ENCODE data around the gene MATN3. TPM values are rescaled to one million over a fixed set of nuclear protein-coding genes. Genes with fewer than 3 reads are reported as not detected.

Gene MATN3
- total and polyA plus RNA-seq, 2 of the 13 experiments (the other 11 are each of a cell fraction or from before 2014, with no cell fraction given): 36.1 to 208 TPM

- TF ChIP-seq, protein P1, sequence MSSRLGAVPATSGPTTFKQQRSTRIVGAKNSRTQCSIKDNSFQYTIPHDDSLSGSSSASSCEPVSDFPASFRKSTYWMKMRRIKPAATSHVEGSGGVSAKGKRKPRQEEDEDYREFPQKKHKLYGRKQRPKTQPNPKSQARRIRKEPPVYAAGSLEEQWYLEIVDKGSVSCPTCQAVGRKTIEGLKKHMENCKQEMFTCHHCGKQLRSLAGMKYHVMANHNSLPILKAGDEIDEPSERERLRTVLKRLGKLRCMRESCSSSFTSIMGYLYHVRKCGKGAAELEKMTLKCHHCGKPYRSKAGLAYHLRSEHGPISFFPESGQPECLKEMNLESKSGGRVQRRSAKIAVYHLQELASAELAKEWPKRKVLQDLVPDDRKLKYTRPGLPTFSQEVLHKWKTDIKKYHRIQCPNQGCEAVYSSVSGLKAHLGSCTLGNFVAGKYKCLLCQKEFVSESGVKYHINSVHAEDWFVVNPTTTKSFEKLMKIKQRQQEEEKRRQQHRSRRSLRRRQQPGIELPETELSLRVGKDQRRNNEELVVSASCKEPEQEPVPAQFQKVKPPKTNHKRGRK (CRISPR knock-in tag; IDR thresholded peaks at IDR 0.05): no peak
- TF ChIP-seq, protein P2, sequence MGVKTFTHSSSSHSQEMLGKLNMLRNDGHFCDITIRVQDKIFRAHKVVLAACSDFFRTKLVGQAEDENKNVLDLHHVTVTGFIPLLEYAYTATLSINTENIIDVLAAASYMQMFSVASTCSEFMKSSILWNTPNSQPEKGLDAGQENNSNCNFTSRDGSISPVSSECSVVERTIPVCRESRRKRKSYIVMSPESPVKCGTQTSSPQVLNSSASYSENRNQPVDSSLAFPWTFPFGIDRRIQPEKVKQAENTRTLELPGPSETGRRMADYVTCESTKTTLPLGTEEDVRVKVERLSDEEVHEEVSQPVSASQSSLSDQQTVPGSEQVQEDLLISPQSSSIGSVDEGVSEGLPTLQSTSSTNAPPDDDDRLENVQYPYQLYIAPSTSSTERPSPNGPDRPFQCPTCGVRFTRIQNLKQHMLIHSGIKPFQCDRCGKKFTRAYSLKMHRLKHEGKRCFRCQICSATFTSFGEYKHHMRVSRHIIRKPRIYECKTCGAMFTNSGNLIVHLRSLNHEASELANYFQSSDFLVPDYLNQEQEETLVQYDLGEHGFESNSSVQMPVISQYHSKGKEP (CRISPR knock-in tag; IDR thresholded peaks at IDR 0.05): no peak
- TF ChIP-seq, protein P3, sequence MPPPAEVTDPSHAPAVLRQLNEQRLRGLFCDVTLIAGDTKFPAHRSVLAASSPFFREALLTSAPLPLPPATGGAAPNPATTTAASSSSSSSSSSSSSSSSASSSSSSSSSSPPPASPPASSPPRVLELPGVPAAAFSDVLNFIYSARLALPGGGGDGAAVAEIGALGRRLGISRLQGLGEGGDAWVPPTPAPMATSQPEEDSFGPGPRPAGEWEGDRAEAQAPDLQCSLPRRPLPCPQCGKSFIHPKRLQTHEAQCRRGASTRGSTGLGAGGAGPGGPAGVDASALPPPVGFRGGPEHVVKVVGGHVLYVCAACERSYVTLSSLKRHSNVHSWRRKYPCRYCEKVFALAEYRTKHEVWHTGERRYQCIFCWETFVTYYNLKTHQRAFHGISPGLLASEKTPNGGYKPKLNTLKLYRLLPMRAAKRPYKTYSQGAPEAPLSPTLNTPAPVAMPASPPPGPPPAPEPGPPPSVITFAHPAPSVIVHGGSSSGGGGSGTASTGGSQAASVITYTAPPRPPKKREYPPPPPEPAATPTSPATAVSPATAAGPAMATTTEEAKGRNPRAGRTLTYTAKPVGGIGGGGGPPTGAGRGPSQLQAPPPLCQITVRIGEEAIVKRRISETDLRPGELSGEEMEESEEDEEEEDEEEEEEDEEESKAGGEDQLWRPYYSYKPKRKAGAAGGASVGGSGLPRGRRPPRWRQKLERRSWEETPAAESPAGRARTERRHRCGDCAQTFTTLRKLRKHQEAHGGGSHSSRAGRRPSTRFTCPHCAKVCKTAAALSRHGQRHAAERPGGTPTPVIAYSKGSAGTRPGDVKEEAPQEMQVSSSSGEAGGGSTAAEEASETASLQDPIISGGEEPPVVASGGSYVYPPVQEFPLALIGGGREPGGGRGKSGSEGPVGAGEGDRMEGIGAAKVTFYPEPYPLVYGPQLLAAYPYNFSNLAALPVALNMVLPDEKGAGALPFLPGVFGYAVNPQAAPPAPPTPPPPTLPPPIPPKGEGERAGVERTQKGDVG (CRISPR knock-in tag; IDR thresholded peaks at IDR 0.05; ENCODE audit: borderline replicate concordance): peak; percentile 97
- TF ChIP-seq KDM4B (CRISPR knock-in tag; IDR thresholded peaks at IDR 0.05) (peak; percentile 75; the same call in 1 of the 2 replicates), EP300 (IDR thresholded peaks at IDR 0.05; ENCODE audit: low read depth in 2 of 2, low read length in 2 of 2) (peak; percentile 31 to 38; a peak in 1 of 4 replicates), EP300 (CRISPR knock-in tag; IDR thresholded peaks at IDR 0.05; ENCODE audit: borderline replicate concordance) (peak; percentile 67; the same call in 1 of the 2 replicates), ZSCAN9 (CRISPR knock-in tag; IDR thresholded peaks at IDR 0.05; ENCODE audit: borderline replicate concordance) (peak; percentile 87; the same call in 1 of the 2 replicates), ONECUT2 (CRISPR knock-in tag; IDR thresholded peaks at IDR 0.05) (peak; percentile 58; the same call in 1 of the 2 replicates), GZF1 (CRISPR knock-in tag; IDR thresholded peaks at IDR 0.05) (no peak), JDP2 (CRISPR knock-in tag; IDR thresholded peaks at IDR 0.05; ENCODE audit: borderline replicate concordance) (no peak), PCBP2 (optimal IDR thresholded peaks at IDR 0.05; ENCODE audit: low read depth, low read length, poor library complexity, severe bottlenecking) (no peak), CHD4 (IDR thresholded peaks at IDR 0.05; ENCODE audit: borderline replicate concordance, low read length) (peak; percentile 93; the same call in 1 of the 2 replicates), MAF1 (CRISPR knock-in tag; IDR thresholded peaks at IDR 0.05; ENCODE audit: borderline replicate concordance) (no peak), ZMAT3 (CRISPR knock-in tag; conservative IDR thresholded peaks at IDR 0.05) (peak; percentile 95), SIX4 (CRISPR knock-in tag; IDR thresholded peaks at IDR 0.05) (peak; percentile 69), HNRNPK (IDR thresholded peaks at IDR 0.05; ENCODE audit: low read depth, low read length, poor library complexity, severe bottlenecking) (no peak), NONO (IDR thresholded peaks at IDR 0.05) (no peak), NONO (CRISPR knock-in tag; conservative IDR thresholded peaks at IDR 0.05) (peak; percentile 95; the same call in 1 of the 2 replicates), ZBTB7B (CRISPR knock-in tag; IDR thresholded peaks at IDR 0.05) (peak; percentile 51), FOXC1 (CRISPR knock-in tag; IDR thresholded peaks at IDR 0.05; ENCODE audit: borderline replicate concordance) (peak; percentile 97; the same call in 1 of the 2 replicates), ZNF136 (CRISPR knock-in tag; IDR thresholded peaks at IDR 0.05; ENCODE audit: low read depth) (peak; percentile 96; the same call in 1 of the 2 replicates), BORCS8-MEF2B (CRISPR knock-in tag; IDR thresholded peaks at IDR 0.05) (peak; percentile 96)
- TF ChIP-seq, protein P4, sequence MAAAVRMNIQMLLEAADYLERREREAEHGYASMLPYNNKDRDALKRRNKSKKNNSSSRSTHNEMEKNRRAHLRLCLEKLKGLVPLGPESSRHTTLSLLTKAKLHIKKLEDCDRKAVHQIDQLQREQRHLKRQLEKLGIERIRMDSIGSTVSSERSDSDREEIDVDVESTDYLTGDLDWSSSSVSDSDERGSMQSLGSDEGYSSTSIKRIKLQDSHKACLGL (CRISPR knock-in tag; IDR thresholded peaks at IDR 0.05): peak; percentile 5; the same call in 1 of the 2 replicates
These were observed 39.2 kb upstream of the MATN3 start, which contains the start of gene LAPTM4A (continued) for GRCh38 chr2:20051532-20052228.

Measured in HepG2 (cell line).